Measurements from ENCODE around the gene RPS13.
"Not testable (repeated sequence)": the region's sequence is repeated elsewhere in the genome, so short reads cannot be mapped to it uniquely, and the experiment has no call there.

The RPS13 gene

DNA sequence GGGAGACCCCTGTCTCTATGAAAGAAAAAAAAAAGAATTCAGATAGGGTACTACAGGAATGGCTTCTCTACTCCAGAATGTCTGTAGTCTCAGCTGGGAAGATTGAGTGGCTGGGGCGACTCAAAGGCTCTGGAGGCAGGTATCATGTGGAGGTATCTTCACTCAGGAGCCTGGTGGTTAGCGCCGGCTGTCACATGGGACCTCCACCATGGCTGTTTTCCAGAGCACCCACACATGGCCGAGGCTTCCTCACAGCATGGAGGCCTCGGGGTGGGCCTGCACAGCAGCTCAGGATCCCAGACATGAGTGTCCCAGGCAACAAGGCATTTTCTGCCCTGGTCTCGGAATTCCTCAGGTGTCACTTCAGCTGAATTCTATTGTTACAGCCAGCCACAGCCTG, 10.1 kb downstream of the RPS13 start:
- no peak overlapping the region for H3K4me3 ChIP-seq (ENCODE audit: low read depth, low read length)
- TF ChIP-seq CTCF (IDR thresholded peaks at IDR 0.05; ENCODE audit: low read depth, low read length), result no peak
- in situ Hi-C loops (cut with HindIII; ENCODE audit: low sequenced_read_pairs), result no loop called here
- DNase-seq (ENCODE audit: low read depth, low spot score), result no peak

GRCh38 chr11:17066691-17067090, 10.8 kb downstream of the RPS13 start:
- TF ChIP-seq CTCF (IDR thresholded peaks at IDR 0.05; ENCODE audit: low read depth, low read length), result no peak
- in situ Hi-C loops (cut with HindIII; ENCODE audit: low sequenced_read_pairs), result no loop called here
- no peak overlapping the region for H3K4me3 ChIP-seq (ENCODE audit: low read depth, low read length)
- no peak for DNase-seq (ENCODE audit: low read depth, low spot score)

GRCh38 chr11:17063171-17064002, 14.1 kb downstream of the RPS13 start:
- TF ChIP-seq CTCF (IDR thresholded peaks at IDR 0.05; ENCODE audit: low read depth, low read length), result peak; percentile 92
- H3K4me3 ChIP-seq (ENCODE audit: low read depth, low read length), result no peak overlapping the region
- in situ Hi-C loops (cut with HindIII; ENCODE audit: low sequenced_read_pairs), result no loop called here
- peak; percentile 56 for DNase-seq (ENCODE audit: low read depth, low spot score)

DNA sequence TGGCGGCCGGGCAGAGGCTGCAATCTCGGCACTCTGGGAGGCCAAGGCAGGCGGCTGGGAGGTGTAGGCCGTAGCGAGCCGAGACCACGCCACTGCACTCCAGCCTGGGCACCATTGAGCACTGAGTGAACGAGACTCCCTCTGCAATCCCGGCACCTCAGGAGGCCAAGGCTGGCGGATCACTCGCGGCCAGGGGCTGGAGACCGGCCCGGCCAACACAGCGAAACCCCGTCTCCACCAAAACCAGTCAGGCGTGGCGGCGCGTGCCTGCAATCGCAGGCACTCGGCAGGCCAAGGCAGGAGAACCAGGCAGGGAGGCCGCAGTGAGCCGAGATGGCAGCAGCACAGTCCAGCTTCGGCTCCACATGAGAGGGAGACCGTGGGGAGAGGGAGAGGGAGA, 26.3 kb downstream of the RPS13 start:
- H3K4me3 ChIP-seq (ENCODE audit: low read depth, low read length); DNase-seq (ENCODE audit: low read depth, low spot score); in situ Hi-C loops (cut with HindIII; ENCODE audit: low sequenced_read_pairs): not testable (repeated sequence)

GRCh38 chr11:17048491-17048890, 29.0 kb downstream of the RPS13 start:
- H3K4me3 ChIP-seq (ENCODE audit: low read depth, low read length); in situ Hi-C loops (cut with HindIII; ENCODE audit: low sequenced_read_pairs); DNase-seq (ENCODE audit: low read depth, low spot score): not testable (repeated sequence)

GRCh38 chr11:17046690-17047089, 30.8 kb downstream of the RPS13 start:
- no peak for TF ChIP-seq CTCF (IDR thresholded peaks at IDR 0.05; ENCODE audit: low read depth, low read length)
- in situ Hi-C loops (cut with HindIII; ENCODE audit: low sequenced_read_pairs), result no loop called here
- H3K4me3 ChIP-seq (ENCODE audit: low read depth, low read length), result no peak overlapping the region
- no peak for DNase-seq (ENCODE audit: low read depth, low spot score)

- in situ Hi-C loops (cut with HindIII; ENCODE audit: low sequenced_read_pairs), result no loop called here
- H3K4me3 ChIP-seq (ENCODE audit: low read depth, low read length), result no peak overlapping the region
- TF ChIP-seq CTCF (IDR thresholded peaks at IDR 0.05; ENCODE audit: low read depth, low read length), result no peak
- no peak for DNase-seq (ENCODE audit: low read depth, low spot score)
Measured at GRCh38 chr11:17036666-17037658, 40.5 kb downstream of the RPS13 start.

DNA sequence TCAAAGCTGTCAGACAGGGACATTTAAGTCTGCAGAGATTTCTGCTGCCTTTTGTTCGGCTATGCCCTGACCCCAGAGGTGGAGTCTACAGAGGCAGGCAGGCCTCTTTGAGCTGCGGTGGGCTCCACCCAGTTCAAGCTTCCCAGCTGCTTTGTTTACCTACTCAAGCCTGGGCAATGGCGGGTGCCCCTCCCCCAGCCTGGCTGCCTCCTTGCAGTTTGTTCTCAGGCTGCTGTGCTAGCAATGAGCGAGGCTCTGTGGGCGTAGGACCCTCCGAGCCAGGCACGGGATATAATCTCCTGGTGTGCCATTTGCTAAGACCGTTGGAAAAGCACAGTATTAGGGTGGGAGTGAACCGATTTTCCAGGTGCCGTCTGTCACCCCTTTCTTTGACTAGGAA, 43.4 kb downstream of the RPS13 start:
- DNase-seq (ENCODE audit: low read depth, low spot score); in situ Hi-C loops (cut with HindIII; ENCODE audit: low sequenced_read_pairs); H3K4me3 ChIP-seq (ENCODE audit: low read depth, low read length): not testable (repeated sequence)
